Left lobe of liver (tissue), 2 donors: ENCODE data around the gene FSTL4. TPM values are rescaled to one million over a fixed set of nuclear protein-coding genes. Genes with fewer than 3 reads are reported as not detected.

ENCODE experiments used
- ATAC-seq: fragments of 200-7000 bp; cut with Tn5 transposase; one replicate; pipeline ENCODE4 v1.9.1; 2020; ENCODE audit warnings: mild to moderate bottlenecking, moderate library complexity
- DNase-seq: peaks from one replicate; pipeline ENCODE4 v3.0.0-alpha.2; 2020; ENCODE audit warnings: low spot score
- total RNA-seq: library from RNA; stranded (reverse); gene quantifications from one replicate; pipeline ENCODE4 v1.2.1, GENCODE V29; 2021
- donor health status: DM: no; HTN: no; CAD: no; lungs with moderate emphysema.
- donor health status: DM: no; HTN: yes; CAD: no.

Gene FSTL4
- total RNA-seq, 1 donor from 2014 or later = not detected

- no peak for DNase-seq
- no peak for ATAC-seq
These were observed 370.9 kb downstream of the FSTL4 start for GRCh38 chr5:133241179-133242092.

- peak; percentile 65 for ATAC-seq
- DNase-seq = no peak
These were observed 371.8 kb downstream of the FSTL4 start for GRCh38 chr5:133240425-133241091.

- DNase-seq = no peak
- no peak for ATAC-seq
These were observed 373.7 kb downstream of the FSTL4 start for GRCh38 chr5:133238426-133239205.

GRCh38 chr5:133236976-133237375 lies 375.4 kb downstream of the FSTL4 start:
- ATAC-seq (no peak), DNase-seq (no peak)

- DNase-seq (no peak), ATAC-seq (no peak)
These were observed 375.8 kb downstream of the FSTL4 start for GRCh38 chr5:133236541-133236951.

- no peak for DNase-seq
- no peak for ATAC-seq
These were observed 376.5 kb downstream of the FSTL4 start for GRCh38 chr5:133235696-133236426.

GRCh38 chr5:133234911-133235310 lies 377.4 kb downstream of the FSTL4 start:
- DNase-seq (no peak), ATAC-seq (no peak)

GRCh38 chr5:133234273-133234672 lies 378.1 kb downstream of the FSTL4 start:
- no peak for DNase-seq
- no peak for ATAC-seq

GRCh38 chr5:133233616-133234015 lies 378.7 kb downstream of the FSTL4 start:
- DNase-seq = no peak
- ATAC-seq = no peak

GRCh38 chr5:133232911-133233310 lies 379.4 kb downstream of the FSTL4 start:
- ATAC-seq = peak; percentile 7
- no peak for DNase-seq

GRCh38 chr5:133232435-133232834 lies 379.9 kb downstream of the FSTL4 start:
- DNase-seq (peak; percentile 57), ATAC-seq (peak; percentile 76)

- ATAC-seq (peak; percentile 87), DNase-seq (peak; percentile 66)
These were observed 380.3 kb downstream of the FSTL4 start for GRCh38 chr5:133232011-133232410.

- ATAC-seq = peak; percentile 20
- DNase-seq = no peak
These were observed 381.3 kb downstream of the FSTL4 start for GRCh38 chr5:133230823-133231578.

GRCh38 chr5:133229931-133230664 lies 382.2 kb downstream of the FSTL4 start:
- DNase-seq = no peak
- no peak for ATAC-seq

- ATAC-seq = no peak
- no peak for DNase-seq
These were observed 384.0 kb downstream of the FSTL4 start for GRCh38 chr5:133228316-133228715.

- no peak for DNase-seq
- no peak for ATAC-seq
These were observed 384.4 kb downstream of the FSTL4 start for GRCh38 chr5:133227897-133228296.

- ATAC-seq = no peak
- DNase-seq = no peak
These were observed 385.3 kb downstream of the FSTL4 start for GRCh38 chr5:133227082-133227481.

GRCh38 chr5:133226186-133226585 lies 386.2 kb downstream of the FSTL4 start:
- ATAC-seq (no peak), DNase-seq (no peak)

GRCh38 chr5:133225671-133226152 lies 386.6 kb downstream of the FSTL4 start:
- ATAC-seq = peak; percentile 92
- DNase-seq = peak; percentile 61
